Measurements from ENCODE around the gene ADAMTS6.

Gene ADAMTS6

GRCh38 chr5:65262649-65263059 is 219.1 kb downstream of the ADAMTS6 start:
- no peak for DNase-seq (ENCODE audit: extremely low spot score)
- no peak for TF ChIP-seq BHLHE40 (IDR thresholded peaks at IDR 0.05; ENCODE audit: borderline replicate concordance)
- TF ChIP-seq TARDBP (IDR thresholded peaks at IDR 0.05), result no peak
- no peak for TF ChIP-seq ARNT (IDR thresholded peaks at IDR 0.05)
- no peak for TF ChIP-seq L3MBTL2 (conservative IDR thresholded peaks at IDR 0.05)
- no peak for TF ChIP-seq CTBP1 (IDR thresholded peaks at IDR 0.05; ENCODE audit: borderline replicate concordance)
- no peak for TF ChIP-seq ZNF384 (IDR thresholded peaks at IDR 0.05)
- no peak for TF ChIP-seq PKNOX1 (IDR thresholded peaks at IDR 0.05)
- TF ChIP-seq SUZ12 (IDR thresholded peaks at IDR 0.05), result no peak
- TF ChIP-seq FOXA1 (IDR thresholded peaks at IDR 0.05), result no peak
- CTCF ChIA-PET, result no interaction called here
- POLR2A ChIA-PET, result interaction anchor here (0.5 kb wide), 1 partner anchor 78 kb away, joined by 3 read pairs; no protein-coding TSS in a partner anchor

GRCh38 chr5:65262096-65262495 is 219.6 kb downstream of the ADAMTS6 start:
- POLR2A ChIA-PET, result no interaction called here
- DNase-seq (ENCODE audit: extremely low spot score), result peak; percentile 8
- TF ChIP-seq PKNOX1 (IDR thresholded peaks at IDR 0.05) (no peak), SUZ12 (IDR thresholded peaks at IDR 0.05) (no peak), ARNT (IDR thresholded peaks at IDR 0.05) (no peak), LEF1 (IDR thresholded peaks at IDR 0.05; ENCODE audit: borderline replicate concordance) (no peak), HDGF (IDR thresholded peaks at IDR 0.05; ENCODE audit: borderline replicate concordance) (no peak), FOXK2 (IDR thresholded peaks at IDR 0.05) (no peak), L3MBTL2 (conservative IDR thresholded peaks at IDR 0.05) (no peak), FOXM1 (IDR thresholded peaks at IDR 0.05; ENCODE audit: borderline replicate concordance) (no peak), TARDBP (IDR thresholded peaks at IDR 0.05) (no peak), BHLHE40 (IDR thresholded peaks at IDR 0.05; ENCODE audit: borderline replicate concordance) (no peak), NFRKB (IDR thresholded peaks at IDR 0.05) (no peak), SP1 (IDR thresholded peaks at IDR 0.05) (no peak), ELF4 (IDR thresholded peaks at IDR 0.05) (no peak), FOXA1 (IDR thresholded peaks at IDR 0.05) (no peak), CTBP1 (IDR thresholded peaks at IDR 0.05; ENCODE audit: borderline replicate concordance) (no peak), ZNF384 (IDR thresholded peaks at IDR 0.05) (no peak)

GRCh38 chr5:65261499-65261898 is 220.2 kb downstream of the ADAMTS6 start:
- TF ChIP-seq NFRKB (IDR thresholded peaks at IDR 0.05) (no peak), FOXK2 (IDR thresholded peaks at IDR 0.05) (no peak), L3MBTL2 (conservative IDR thresholded peaks at IDR 0.05) (no peak), SP1 (IDR thresholded peaks at IDR 0.05) (no peak), FOXA1 (IDR thresholded peaks at IDR 0.05) (no peak), ELF4 (IDR thresholded peaks at IDR 0.05) (no peak), CTBP1 (IDR thresholded peaks at IDR 0.05; ENCODE audit: borderline replicate concordance) (no peak), BHLHE40 (IDR thresholded peaks at IDR 0.05; ENCODE audit: borderline replicate concordance) (no peak), LEF1 (IDR thresholded peaks at IDR 0.05; ENCODE audit: borderline replicate concordance) (no peak), ARNT (IDR thresholded peaks at IDR 0.05) (no peak), PKNOX1 (IDR thresholded peaks at IDR 0.05) (no peak), ZNF384 (IDR thresholded peaks at IDR 0.05) (no peak)
- no peak for DNase-seq (ENCODE audit: extremely low spot score)
- ChIA-PET CTCF (no interaction called here), POLR2A (no interaction called here)

More at GRCh38 chr5:65262096-65262495, 219.6 kb downstream of the ADAMTS6 start:
- CTCF ChIA-PET, result no interaction called here

GRCh38 chr5:65255294-65255693 is 226.4 kb downstream of the ADAMTS6 start:
- no peak for DNase-seq (ENCODE audit: extremely low spot score)
- ChIA-PET CTCF (no interaction called here), POLR2A (no interaction called here)
- TF ChIP-seq NFRKB (IDR thresholded peaks at IDR 0.05) (no peak), FOXA1 (IDR thresholded peaks at IDR 0.05) (no peak)

- DNase-seq (ENCODE audit: extremely low spot score), result no peak
- ChIA-PET POLR2A (no interaction called here), CTCF (no interaction called here)
- TF ChIP-seq FOXA1 (IDR thresholded peaks at IDR 0.05), result no peak
- TF ChIP-seq LEF1 (IDR thresholded peaks at IDR 0.05; ENCODE audit: borderline replicate concordance), result no peak
- no peak for TF ChIP-seq NFRKB (IDR thresholded peaks at IDR 0.05)
These were observed 228.7 kb downstream of the ADAMTS6 start for GRCh38 chr5:65252977-65253376.

GRCh38 chr5:65248896-65249295 is 232.8 kb downstream of the ADAMTS6 start:
- POLR2A ChIA-PET, result no interaction called here
- CTCF ChIA-PET, result no interaction called here
- no peak for DNase-seq (ENCODE audit: extremely low spot score)
- TF ChIP-seq SUZ12 (IDR thresholded peaks at IDR 0.05) (no peak), LEF1 (IDR thresholded peaks at IDR 0.05; ENCODE audit: borderline replicate concordance) (no peak), CTBP1 (IDR thresholded peaks at IDR 0.05; ENCODE audit: borderline replicate concordance) (no peak), SP1 (IDR thresholded peaks at IDR 0.05) (no peak), PKNOX1 (IDR thresholded peaks at IDR 0.05) (no peak), BHLHE40 (IDR thresholded peaks at IDR 0.05; ENCODE audit: borderline replicate concordance) (no peak), FOXK2 (IDR thresholded peaks at IDR 0.05) (no peak), ELF4 (IDR thresholded peaks at IDR 0.05) (no peak), ZNF384 (IDR thresholded peaks at IDR 0.05) (no peak), TARDBP (IDR thresholded peaks at IDR 0.05) (no peak), HDGF (IDR thresholded peaks at IDR 0.05; ENCODE audit: borderline replicate concordance) (no peak), FOXA1 (IDR thresholded peaks at IDR 0.05) (no peak), ARNT (IDR thresholded peaks at IDR 0.05) (no peak), L3MBTL2 (conservative IDR thresholded peaks at IDR 0.05) (no peak), NFRKB (IDR thresholded peaks at IDR 0.05) (no peak), FOXM1 (IDR thresholded peaks at IDR 0.05; ENCODE audit: borderline replicate concordance) (no peak)
